Neural cell (in vitro differentiated cells): Measurements from ENCODE around the gene EFCC1. TPM values are rescaled to one million over a fixed set of nuclear protein-coding genes. Genes with fewer than 3 reads are reported as not detected.

Source experiments
- H2AFZ ChIP-seq: fragments of 200-600, 300-800 bp; sonication (generic), shearing (Covaris generic); 2 replicates; pipeline ENCODE4 v1.6.0; 2014; ENCODE audit warnings: low read depth, mild to moderate bottlenecking, antibody characterized with exemption, low read length, moderate library complexity
- H3F3A ChIP-seq: fragments of 200-600 bp; shearing (Covaris generic); 2 replicates; pipeline ENCODE4 v1.6.1; 2016; ENCODE audit warnings: mild to moderate bottlenecking, moderate library complexity, mixed read lengths, antibody characterized with exemption, low read length; ENCODE audit not compliant: insufficient read depth, poor library complexity, severe bottlenecking
- H3K27ac ChIP-seq: fragments of 200-600, 300-800 bp; sonication (generic), shearing (Covaris generic); 2 replicates; pipeline ENCODE4 v1.5.1; 2014; ENCODE audit warnings: mild to moderate bottlenecking, low read length, moderate library complexity
- H3K27me3 ChIP-seq: fragments of 300-800, 200-600 bp; sonication (generic), shearing (Covaris generic); 2 replicates; pipeline ENCODE4 v1.6.0; 2014; ENCODE audit warnings: mild to moderate bottlenecking, low read depth, low read length, moderate library complexity; ENCODE audit not compliant: insufficient read depth
- H3K36me3 ChIP-seq: fragments of 300-800, 200-600 bp; sonication (generic), shearing (Covaris generic); 2 replicates; pipeline ENCODE4 v1.5.1; 2014; ENCODE audit warnings: mild to moderate bottlenecking, antibody characterized with exemption, low read length, moderate library complexity; ENCODE audit not compliant: insufficient read depth
- H3K4me2 ChIP-seq: fragments of 300-800, 200-600 bp; sonication (generic), shearing (Covaris generic); 2 replicates; pipeline ENCODE4 v1.6.0; 2014; ENCODE audit warnings: mild to moderate bottlenecking, low read length
- H3K4me3 ChIP-seq: fragments of 300-800, 200-600 bp; sonication (generic), shearing (Covaris generic); 2 replicates; pipeline ENCODE4 v1.5.1; 2014; ENCODE audit warnings: mild to moderate bottlenecking, low read length, moderate library complexity
- H3K79me2 ChIP-seq: fragments of 200-600 bp; shearing (Covaris generic); replicated peaks from 2 replicates; pipeline ENCODE4 v1.6.0; 2014; ENCODE audit warnings: mild to moderate bottlenecking, low read length, moderate library complexity; ENCODE audit not compliant: insufficient read depth
- H3K9ac ChIP-seq: fragments of 300-800, 200-600 bp; sonication (generic), shearing (Covaris generic); 2 replicates; pipeline ENCODE4 v1.6.1; 2016; ENCODE audit warnings: mild to moderate bottlenecking, low read length, mixed read lengths
- H3K9me2 ChIP-seq: fragments of 200-600 bp; shearing (Covaris generic); 2 replicates; pipeline ENCODE4 v1.6.1; 2016; ENCODE audit warnings: mild to moderate bottlenecking, low read length, mixed read lengths; ENCODE audit not compliant: insufficient read depth
- H3K9me3 ChIP-seq: fragments of 200-600, 300-800 bp; sonication (generic), shearing (Covaris generic); 2 replicates; pipeline ENCODE4 v1.6.1; 2016; ENCODE audit warnings: mild to moderate bottlenecking, mixed run types, low read length, moderate library complexity, mixed read lengths
- H4K20me1 ChIP-seq: fragments of 200-600 bp; shearing (Covaris generic); 2 replicates; pipeline ENCODE4 v1.6.1; 2016; ENCODE audit warnings: mild to moderate bottlenecking, mixed run types; ENCODE audit not compliant: insufficient read depth
- CTCF ChIP-seq: fragments of 450-650 bp; IDR thresholded peaks from 2 replicates; pipeline ENCODE4 v1.5.1; 2014; ENCODE audit warnings: antibody characterized with exemption, mild to moderate bottlenecking, moderate library complexity; ENCODE audit not compliant: poor library complexity, severe bottlenecking
- EP300 ChIP-seq: fragments of 450-650 bp; conservative IDR thresholded peaks from 2 replicates; pipeline ENCODE4 v1.6.1; 2014; ENCODE audit warnings: antibody characterized with exemption, mild to moderate bottlenecking, moderate library complexity; ENCODE audit not compliant: poor library complexity, severe bottlenecking
- EZH2 ChIP-seq: fragments of 200-600, 300-800 bp; shearing (Covaris generic), sonication (generic); IDR thresholded peaks from 2 replicates; pipeline ENCODE4 v1.6.1; 2014; ENCODE audit warnings: antibody characterized with exemption, low read length, borderline replicate concordance, mild to moderate bottlenecking; ENCODE audit not compliant: insufficient read depth, poor library complexity, severe bottlenecking
- MXI1 ChIP-seq: fragments of 450-650 bp; conservative IDR thresholded peaks from 2 replicates; pipeline ENCODE4 v1.6.1; 2014; ENCODE audit warnings: antibody characterized with exemption, mild to moderate bottlenecking; ENCODE audit not compliant: poor library complexity, severe bottlenecking
- POLR2AphosphoS5 ChIP-seq: IDR thresholded peaks from 2 replicates; pipeline ENCODE4 v1.6.1; 2012
- RAD21 ChIP-seq: fragments of 450-650 bp; conservative IDR thresholded peaks from 2 replicates; pipeline ENCODE4 v1.6.1; 2014; ENCODE audit warnings: antibody characterized with exemption, mild to moderate bottlenecking, moderate library complexity
- REST ChIP-seq: IDR thresholded peaks from 2 replicates; pipeline ENCODE4 v1.6.1; 2012; ENCODE audit warnings: borderline replicate concordance
- SMC3 ChIP-seq: fragments of 450-650 bp; conservative IDR thresholded peaks from 2 replicates; pipeline ENCODE4 v1.6.1; 2014; ENCODE audit warnings: antibody characterized with exemption, mild to moderate bottlenecking, moderate library complexity; ENCODE audit not compliant: poor library complexity
- TAF1 ChIP-seq: IDR thresholded peaks from 2 replicates; pipeline ENCODE4 v1.6.1; 2012; ENCODE audit warnings: low read depth
- polyA plus RNA-seq: library from polyadenylated mRNA; depleted of rRNA; stranded (reverse); fragments of >200 nt; gene quantifications from 2 replicates; pipeline ENCODE4 v1.2.3, GENCODE V29; 2014

The EFCC1 gene
- polyA plus RNA-seq, 1 donor from 2014 or later: not detected

GRCh38 chr3:129034642-129035041, 33.5 kb downstream of the EFCC1 start:
- no peaks in the 10 kb centered on the region for H3K9me3 ChIP-seq
- no peak for TF ChIP-seq RAD21
- TF ChIP-seq TAF1: no peak
- TF ChIP-seq CTCF: no peak
- TF ChIP-seq SMC3: no peak
- TF ChIP-seq EP300: no peak
- TF ChIP-seq POLR2AphosphoS5: no peak
- H3K9me2 ChIP-seq: no peaks in the 10 kb centered on the region
- H3F3A ChIP-seq: no peaks in the 10 kb centered on the region
- no peak overlapping the region for H3K9ac ChIP-seq
- H3K36me3 ChIP-seq: no peaks in the 10 kb centered on the region
- no peak overlapping the region for H3K4me2 ChIP-seq
- H4K20me1 ChIP-seq: no peaks in the 10 kb centered on the region
- no peaks in the 10 kb centered on the region for H3K79me2 ChIP-seq
- H3K27ac ChIP-seq: no peak overlapping the region
- H3K27me3 ChIP-seq: no peaks in the 10 kb centered on the region
- H2AFZ ChIP-seq: no peak overlapping the region
- H3K4me3 ChIP-seq: no peak overlapping the region

GRCh38 chr3:129035360-129036221, 34.5 kb downstream of the EFCC1 start:
- Histone ChIP-seq H3K36me3 (no peaks in the 10 kb centered on the region), H4K20me1 (no peaks in the 10 kb centered on the region), H3K4me3 (no peak overlapping the region), H3K9me3 (no peaks in the 10 kb centered on the region), H3K27ac (no peak overlapping the region), H3K9ac (no peak overlapping the region), H3K27me3 (no peaks in the 10 kb centered on the region), H3K4me2 (no peak overlapping the region), H3K9me2 (no peaks in the 10 kb centered on the region), H3F3A (no peaks in the 10 kb centered on the region), H2AFZ (no peak overlapping the region), H3K79me2 (no peaks in the 10 kb centered on the region)
- no peak for TF ChIP-seq TAF1
- no peak for TF ChIP-seq EZH2
- no peak for TF ChIP-seq CTCF
- no peak for TF ChIP-seq REST
- TF ChIP-seq MXI1: no peak
- TF ChIP-seq POLR2AphosphoS5: no peak
- no peak for TF ChIP-seq RAD21
